ENCODE measurements around the gene FREY1.

DNA sequence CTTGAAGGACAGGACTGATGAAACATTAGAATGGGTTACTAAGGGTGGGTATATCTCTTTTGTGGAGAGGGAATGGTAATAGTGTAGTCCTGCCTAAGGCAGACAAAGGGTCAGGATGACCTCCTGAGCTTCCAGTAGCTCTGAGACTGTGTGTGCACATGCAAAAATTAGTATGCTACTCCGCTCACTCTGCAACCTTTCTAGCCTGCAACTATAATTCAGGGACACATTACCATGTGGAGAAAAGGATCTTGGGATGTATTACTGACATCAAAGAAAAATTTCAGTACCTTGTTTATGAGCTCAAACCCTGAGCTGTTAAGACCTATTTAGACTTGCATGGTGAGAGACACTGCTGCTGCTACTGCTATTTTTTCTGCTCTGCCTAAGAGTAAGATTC lies 40.8 kb upstream of the FREY1 start:
- TF ChIP-seq MAFK (IDR thresholded peaks at IDR 0.05; ENCODE audit: low read depth, low read length) (no peak), POLR2A (IDR thresholded peaks at IDR 0.05; ENCODE audit: control extremely low read depth in 1 of 2, low read depth in 2 of 2, low read length in 2 of 2) (no peak), JUN (IDR thresholded peaks at IDR 0.05; ENCODE audit: low read depth, low read length) (no peak), FOSL1 (IDR thresholded peaks at IDR 0.05; ENCODE audit: insufficient read depth, low read depth, low read length) (no peak), YY1 (IDR thresholded peaks at IDR 0.05; ENCODE audit: low read depth, low read length) (no peak), EGR1 (IDR thresholded peaks at IDR 0.05; ENCODE audit: borderline replicate concordance, low read depth, low read length) (no peak)
- TF ChIP-seq, protein P1, sequence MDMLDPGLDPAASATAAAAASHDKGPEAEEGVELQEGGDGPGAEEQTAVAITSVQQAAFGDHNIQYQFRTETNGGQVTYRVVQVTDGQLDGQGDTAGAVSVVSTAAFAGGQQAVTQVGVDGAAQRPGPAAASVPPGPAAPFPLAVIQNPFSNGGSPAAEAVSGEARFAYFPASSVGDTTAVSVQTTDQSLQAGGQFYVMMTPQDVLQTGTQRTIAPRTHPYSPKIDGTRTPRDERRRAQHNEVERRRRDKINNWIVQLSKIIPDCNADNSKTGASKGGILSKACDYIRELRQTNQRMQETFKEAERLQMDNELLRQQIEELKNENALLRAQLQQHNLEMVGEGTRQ (IDR thresholded peaks at IDR 0.05; ENCODE audit: low read length), result no peak
- TF ChIP-seq, protein P2, sequence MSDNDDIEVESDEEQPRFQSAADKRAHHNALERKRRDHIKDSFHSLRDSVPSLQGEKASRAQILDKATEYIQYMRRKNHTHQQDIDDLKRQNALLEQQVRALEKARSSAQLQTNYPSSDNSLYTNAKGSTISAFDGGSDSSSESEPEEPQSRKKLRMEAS (IDR thresholded peaks at IDR 0.05), result no peak
- TF ChIP-seq, protein P3, sequence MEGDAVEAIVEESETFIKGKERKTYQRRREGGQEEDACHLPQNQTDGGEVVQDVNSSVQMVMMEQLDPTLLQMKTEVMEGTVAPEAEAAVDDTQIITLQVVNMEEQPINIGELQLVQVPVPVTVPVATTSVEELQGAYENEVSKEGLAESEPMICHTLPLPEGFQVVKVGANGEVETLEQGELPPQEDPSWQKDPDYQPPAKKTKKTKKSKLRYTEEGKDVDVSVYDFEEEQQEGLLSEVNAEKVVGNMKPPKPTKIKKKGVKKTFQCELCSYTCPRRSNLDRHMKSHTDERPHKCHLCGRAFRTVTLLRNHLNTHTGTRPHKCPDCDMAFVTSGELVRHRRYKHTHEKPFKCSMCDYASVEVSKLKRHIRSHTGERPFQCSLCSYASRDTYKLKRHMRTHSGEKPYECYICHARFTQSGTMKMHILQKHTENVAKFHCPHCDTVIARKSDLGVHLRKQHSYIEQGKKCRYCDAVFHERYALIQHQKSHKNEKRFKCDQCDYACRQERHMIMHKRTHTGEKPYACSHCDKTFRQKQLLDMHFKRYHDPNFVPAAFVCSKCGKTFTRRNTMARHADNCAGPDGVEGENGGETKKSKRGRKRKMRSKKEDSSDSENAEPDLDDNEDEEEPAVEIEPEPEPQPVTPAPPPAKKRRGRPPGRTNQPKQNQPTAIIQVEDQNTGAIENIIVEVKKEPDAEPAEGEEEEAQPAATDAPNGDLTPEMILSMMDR (IDR thresholded peaks at IDR 0.05; ENCODE audit: control extremely low read depth in 1 of 3, insufficient read depth in 1 of 3, low read depth in 1 of 3, low read length in 3 of 3), result no peak
- TF ChIP-seq, protein P4, sequence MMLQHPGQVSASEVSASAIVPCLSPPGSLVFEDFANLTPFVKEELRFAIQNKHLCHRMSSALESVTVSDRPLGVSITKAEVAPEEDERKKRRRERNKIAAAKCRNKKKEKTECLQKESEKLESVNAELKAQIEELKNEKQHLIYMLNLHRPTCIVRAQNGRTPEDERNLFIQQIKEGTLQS (IDR thresholded peaks at IDR 0.05; ENCODE audit: insufficient read depth, low read depth, low read length), result no peak
- TF ChIP-seq, protein P5, sequence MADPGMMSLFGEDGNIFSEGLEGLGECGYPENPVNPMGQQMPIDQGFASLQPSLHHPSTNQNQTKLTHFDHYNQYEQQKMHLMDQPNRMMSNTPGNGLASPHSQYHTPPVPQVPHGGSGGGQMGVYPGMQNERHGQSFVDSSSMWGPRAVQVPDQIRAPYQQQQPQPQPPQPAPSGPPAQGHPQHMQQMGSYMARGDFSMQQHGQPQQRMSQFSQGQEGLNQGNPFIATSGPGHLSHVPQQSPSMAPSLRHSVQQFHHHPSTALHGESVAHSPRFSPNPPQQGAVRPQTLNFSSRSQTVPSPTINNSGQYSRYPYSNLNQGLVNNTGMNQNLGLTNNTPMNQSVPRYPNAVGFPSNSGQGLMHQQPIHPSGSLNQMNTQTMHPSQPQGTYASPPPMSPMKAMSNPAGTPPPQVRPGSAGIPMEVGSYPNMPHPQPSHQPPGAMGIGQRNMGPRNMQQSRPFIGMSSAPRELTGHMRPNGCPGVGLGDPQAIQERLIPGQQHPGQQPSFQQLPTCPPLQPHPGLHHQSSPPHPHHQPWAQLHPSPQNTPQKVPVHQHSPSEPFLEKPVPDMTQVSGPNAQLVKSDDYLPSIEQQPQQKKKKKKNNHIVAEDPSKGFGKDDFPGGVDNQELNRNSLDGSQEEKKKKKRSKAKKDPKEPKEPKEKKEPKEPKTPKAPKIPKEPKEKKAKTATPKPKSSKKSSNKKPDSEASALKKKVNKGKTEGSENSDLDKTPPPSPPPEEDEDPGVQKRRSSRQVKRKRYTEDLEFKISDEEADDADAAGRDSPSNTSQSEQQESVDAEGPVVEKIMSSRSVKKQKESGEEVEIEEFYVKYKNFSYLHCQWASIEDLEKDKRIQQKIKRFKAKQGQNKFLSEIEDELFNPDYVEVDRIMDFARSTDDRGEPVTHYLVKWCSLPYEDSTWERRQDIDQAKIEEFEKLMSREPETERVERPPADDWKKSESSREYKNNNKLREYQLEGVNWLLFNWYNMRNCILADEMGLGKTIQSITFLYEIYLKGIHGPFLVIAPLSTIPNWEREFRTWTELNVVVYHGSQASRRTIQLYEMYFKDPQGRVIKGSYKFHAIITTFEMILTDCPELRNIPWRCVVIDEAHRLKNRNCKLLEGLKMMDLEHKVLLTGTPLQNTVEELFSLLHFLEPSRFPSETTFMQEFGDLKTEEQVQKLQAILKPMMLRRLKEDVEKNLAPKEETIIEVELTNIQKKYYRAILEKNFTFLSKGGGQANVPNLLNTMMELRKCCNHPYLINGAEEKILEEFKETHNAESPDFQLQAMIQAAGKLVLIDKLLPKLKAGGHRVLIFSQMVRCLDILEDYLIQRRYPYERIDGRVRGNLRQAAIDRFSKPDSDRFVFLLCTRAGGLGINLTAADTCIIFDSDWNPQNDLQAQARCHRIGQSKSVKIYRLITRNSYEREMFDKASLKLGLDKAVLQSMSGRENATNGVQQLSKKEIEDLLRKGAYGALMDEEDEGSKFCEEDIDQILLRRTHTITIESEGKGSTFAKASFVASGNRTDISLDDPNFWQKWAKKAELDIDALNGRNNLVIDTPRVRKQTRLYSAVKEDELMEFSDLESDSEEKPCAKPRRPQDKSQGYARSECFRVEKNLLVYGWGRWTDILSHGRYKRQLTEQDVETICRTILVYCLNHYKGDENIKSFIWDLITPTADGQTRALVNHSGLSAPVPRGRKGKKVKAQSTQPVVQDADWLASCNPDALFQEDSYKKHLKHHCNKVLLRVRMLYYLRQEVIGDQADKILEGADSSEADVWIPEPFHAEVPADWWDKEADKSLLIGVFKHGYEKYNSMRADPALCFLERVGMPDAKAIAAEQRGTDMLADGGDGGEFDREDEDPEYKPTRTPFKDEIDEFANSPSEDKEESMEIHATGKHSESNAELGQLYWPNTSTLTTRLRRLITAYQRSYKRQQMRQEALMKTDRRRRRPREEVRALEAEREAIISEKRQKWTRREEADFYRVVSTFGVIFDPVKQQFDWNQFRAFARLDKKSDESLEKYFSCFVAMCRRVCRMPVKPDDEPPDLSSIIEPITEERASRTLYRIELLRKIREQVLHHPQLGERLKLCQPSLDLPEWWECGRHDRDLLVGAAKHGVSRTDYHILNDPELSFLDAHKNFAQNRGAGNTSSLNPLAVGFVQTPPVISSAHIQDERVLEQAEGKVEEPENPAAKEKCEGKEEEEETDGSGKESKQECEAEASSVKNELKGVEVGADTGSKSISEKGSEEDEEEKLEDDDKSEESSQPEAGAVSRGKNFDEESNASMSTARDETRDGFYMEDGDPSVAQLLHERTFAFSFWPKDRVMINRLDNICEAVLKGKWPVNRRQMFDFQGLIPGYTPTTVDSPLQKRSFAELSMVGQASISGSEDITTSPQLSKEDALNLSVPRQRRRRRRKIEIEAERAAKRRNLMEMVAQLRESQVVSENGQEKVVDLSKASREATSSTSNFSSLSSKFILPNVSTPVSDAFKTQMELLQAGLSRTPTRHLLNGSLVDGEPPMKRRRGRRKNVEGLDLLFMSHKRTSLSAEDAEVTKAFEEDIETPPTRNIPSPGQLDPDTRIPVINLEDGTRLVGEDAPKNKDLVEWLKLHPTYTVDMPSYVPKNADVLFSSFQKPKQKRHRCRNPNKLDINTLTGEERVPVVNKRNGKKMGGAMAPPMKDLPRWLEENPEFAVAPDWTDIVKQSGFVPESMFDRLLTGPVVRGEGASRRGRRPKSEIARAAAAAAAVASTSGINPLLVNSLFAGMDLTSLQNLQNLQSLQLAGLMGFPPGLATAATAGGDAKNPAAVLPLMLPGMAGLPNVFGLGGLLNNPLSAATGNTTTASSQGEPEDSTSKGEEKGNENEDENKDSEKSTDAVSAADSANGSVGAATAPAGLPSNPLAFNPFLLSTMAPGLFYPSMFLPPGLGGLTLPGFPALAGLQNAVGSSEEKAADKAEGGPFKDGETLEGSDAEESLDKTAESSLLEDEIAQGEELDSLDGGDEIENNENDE (IDR thresholded peaks at IDR 0.05; ENCODE audit: insufficient replicate concordance, low read length), result no peak
